ENCODE results near the gene EIF2S1.

DNA sequence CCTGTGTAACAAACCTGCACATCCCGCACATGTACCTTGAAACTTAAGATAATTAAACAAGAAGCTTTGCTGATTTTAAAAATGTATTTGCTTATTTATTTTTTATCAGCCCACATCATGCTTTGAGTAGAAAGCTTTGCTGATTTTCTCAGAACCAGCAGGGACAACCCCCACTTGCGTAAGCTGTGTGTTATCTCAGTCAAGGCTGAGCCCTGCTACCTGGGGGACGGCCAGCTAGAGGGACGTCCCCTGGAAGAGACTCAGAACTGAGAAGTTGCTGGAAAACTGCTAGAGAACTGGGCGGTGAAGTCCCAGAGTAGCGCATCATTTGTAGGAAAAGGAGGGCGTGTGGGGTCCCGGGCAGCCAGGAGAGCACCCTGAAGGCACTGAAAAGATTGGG lies 56.0 kb downstream of the EIF2S1 start:
- TF ChIP-seq, protein P1, sequence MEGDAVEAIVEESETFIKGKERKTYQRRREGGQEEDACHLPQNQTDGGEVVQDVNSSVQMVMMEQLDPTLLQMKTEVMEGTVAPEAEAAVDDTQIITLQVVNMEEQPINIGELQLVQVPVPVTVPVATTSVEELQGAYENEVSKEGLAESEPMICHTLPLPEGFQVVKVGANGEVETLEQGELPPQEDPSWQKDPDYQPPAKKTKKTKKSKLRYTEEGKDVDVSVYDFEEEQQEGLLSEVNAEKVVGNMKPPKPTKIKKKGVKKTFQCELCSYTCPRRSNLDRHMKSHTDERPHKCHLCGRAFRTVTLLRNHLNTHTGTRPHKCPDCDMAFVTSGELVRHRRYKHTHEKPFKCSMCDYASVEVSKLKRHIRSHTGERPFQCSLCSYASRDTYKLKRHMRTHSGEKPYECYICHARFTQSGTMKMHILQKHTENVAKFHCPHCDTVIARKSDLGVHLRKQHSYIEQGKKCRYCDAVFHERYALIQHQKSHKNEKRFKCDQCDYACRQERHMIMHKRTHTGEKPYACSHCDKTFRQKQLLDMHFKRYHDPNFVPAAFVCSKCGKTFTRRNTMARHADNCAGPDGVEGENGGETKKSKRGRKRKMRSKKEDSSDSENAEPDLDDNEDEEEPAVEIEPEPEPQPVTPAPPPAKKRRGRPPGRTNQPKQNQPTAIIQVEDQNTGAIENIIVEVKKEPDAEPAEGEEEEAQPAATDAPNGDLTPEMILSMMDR (IDR thresholded peaks at IDR 0.05): no peak
- TF ChIP-seq POLR2A (IDR thresholded peaks at IDR 0.05): no peak

Data from body of pancreas (tissue), 4 donors.